Left lung (tissue), 14 donors: ENCODE measurements around the gene CCDC158. TPM values are rescaled to one million over a fixed set of nuclear protein-coding genes. Genes with fewer than 3 reads are reported as not detected.

Experiments
- ATAC-seq: fragments of 200-7000 bp; cut with Tn5 transposase; one replicate; pipeline ENCODE4 v1.9.1; 2020; ENCODE audit warnings: moderate library complexity
- DNase-seq, 4 donors: peaks; one replicate each; pipeline ENCODE4 v3.0.0-alpha.2; 2013 to 2020
- H3K27ac ChIP-seq, 2 donors: fragments of 200-600 bp; sonication (generic) in 1 of 2; one replicate each; pipeline versions ENCODE4 v1.5.0 to v1.8.0; 2020 to 2021
- H3K27me3 ChIP-seq, 2 donors: fragments of 200-600 bp; sonication (generic) in 1 of 2; one replicate each; pipeline versions ENCODE4 v1.5.0 to v1.8.0; 2020 to 2021
- H3K36me3 ChIP-seq, 2 donors: fragments of 200-600 bp; sonication (generic) in 1 of 2; one replicate each; pipeline versions ENCODE4 v1.5.0 to v1.8.0; 2020 to 2021
- H3K4me1 ChIP-seq, 2 donors: fragments of 200-600 bp; one replicate each; pipeline ENCODE4 v1.8.0; 2021
- H3K4me3 ChIP-seq, 2 donors: fragments of 200-600 bp; sonication (generic) in 1 of 2; one replicate each; pipeline versions ENCODE4 v1.5.0 to v1.8.0; 2020 to 2021; ENCODE audit warnings: mild to moderate bottlenecking in 1 of 2
- H3K9me3 ChIP-seq, 2 donors: fragments of 200-600 bp; sonication (generic) in 1 of 2; one replicate each; pipeline versions ENCODE4 v1.5.0 to v1.8.0; 2020 to 2021
- intact Hi-C, 2 donors: fragments of 100-400 bp; cut with DNase I; formaldehyde crosslinking; loops; one replicate each; pipeline versions ENCODE4 v1.11.2 to v1.14.2; 2022
- long read RNA-seq, 12 donors: library from polyadenylated mRNA in 2 of 12; unstranded in 2 of 12; transcript quantifications; one replicate each; pipeline ENCODE4 v2.0.0 and lab custom pipeline, GENCODE V29; 2019 to 2026
- polyA plus RNA-seq, 6 donors: library from polyadenylated mRNA; unstranded; fragments of 120-200 nt; gene quantifications; one replicate each; pipeline ENCODE4 v1.2.1, GENCODE V29; 2013; ENCODE audit not compliant: insufficient read length in 6 of 6
- total RNA-seq, 2 donors: library from RNA; stranded (reverse); fragmentation: NEBNext Ultra II Directional; extraction: Animal tissue kit (Norgen Biotek cat#: 25700); gene quantifications; one replicate each; pipeline ENCODE4 v1.2.1, GENCODE V29; 2021
- TF ChIP-seq, protein P1 (sequence below), 2 donors: fragments of 200-600 bp; sonication (generic) in 1 of 2; IDR thresholded peaks; one replicate each; pipeline versions ENCODE4 v1.5.0 to v1.8.0; 2021; ENCODE audit warnings: antibody characterized with exemption in 2 of 2
- donor health status: DM: no; HTN: yes; CAD: no.
- donor health status: DM: no; HTN: no; CAD: no.

Gene CCDC158
- total RNA-seq, result under 1 TPM; 0.47 to 0.61 TPM
- 1 to 10 TPM in 1 of 6 donors, under 1 TPM in 5; 0.82 to 1.6 (median 0.88) TPM for polyA plus RNA-seq
- long read RNA-seq, donor 1, result 0 reads
- long read RNA-seq, donor 2, result 0 reads
- long read RNA-seq, donor 3, result 0 reads
- long read RNA-seq, donor 4, result 0 reads
- long read RNA-seq, donor 5, result 0 reads
- long read RNA-seq, donor 6, result 0 reads
- long read RNA-seq, donor 7, result 0 reads
- long read RNA-seq, donor 8, result 0 reads
- long read RNA-seq, donor 9, result 0 reads
- long read RNA-seq, donor 10, partial matches to known transcripts, result 0 of 1 reads
- long read RNA-seq, donor 10, other reads (novel, unspliced or antisense), result 1 of 1 reads
- long read RNA-seq, donor 11, result 0 reads
- long read RNA-seq, donor 12, result 0 reads

DNA sequence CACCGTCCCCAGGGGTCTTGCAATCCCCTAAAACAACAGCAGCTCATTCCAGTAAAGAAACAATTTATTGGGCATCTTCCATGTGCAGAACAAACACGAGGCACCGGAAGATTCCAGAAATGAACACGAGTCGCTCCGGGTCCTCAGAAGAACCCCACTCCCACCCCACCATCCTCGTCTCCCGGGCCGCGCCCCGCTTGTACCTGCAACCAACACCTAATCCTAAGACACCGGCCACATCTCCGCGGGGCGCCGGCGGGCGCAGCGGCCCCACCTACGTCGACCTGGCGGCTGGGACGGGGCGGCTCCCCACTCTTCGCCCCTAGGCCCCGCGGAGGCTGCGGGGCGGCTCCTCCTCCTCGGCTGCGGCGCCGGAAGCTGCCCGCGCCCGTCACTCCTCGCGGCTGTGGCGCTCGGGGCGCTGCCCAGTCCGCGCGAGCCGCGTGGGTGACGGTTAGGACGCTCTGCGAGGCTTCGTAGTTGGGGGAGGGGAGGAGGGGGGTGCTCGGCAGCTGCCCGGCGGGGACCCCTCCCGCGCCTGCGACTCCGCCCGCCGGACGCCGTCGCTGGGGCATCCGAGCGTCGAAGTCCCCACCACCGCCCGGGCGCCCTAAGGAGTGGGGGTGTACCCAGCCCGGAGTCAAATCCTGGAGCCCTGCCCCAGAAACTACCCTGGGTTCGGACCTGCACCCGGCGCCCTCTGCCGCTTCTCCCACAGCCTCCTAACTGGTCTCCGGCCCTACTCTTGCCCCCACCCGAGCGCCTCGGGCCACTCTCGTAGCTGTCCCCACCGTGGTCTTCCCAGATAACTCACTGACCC is at the start of gene CCDC158:
TSS of gene CCDC158 (minus strand) at position 380 of the 820 bp plus-strand sequence. CDS start 17,934 bp downstream, outside the sequence.
- H3K4me3 ChIP-seq, result peak within 1 kb of the TSS; percentile 38 to 44
- H3K4me1 ChIP-seq, result peaks cover 0 to 10% of the 10 kb centered on the region in 2 donors
- no peak within 1 kb of the TSS for H3K27ac ChIP-seq
- ATAC-seq (peak; percentile 88), DNase-seq (peak in 2 of 4 donors; percentile 60 to 86)
- no peaks in the 10 kb centered on the region for H3K9me3 ChIP-seq
- H3K27me3 ChIP-seq, result peaks cover 0 to 25% of the 10 kb centered on the region in 2 donors
- TF ChIP-seq, protein P1, sequence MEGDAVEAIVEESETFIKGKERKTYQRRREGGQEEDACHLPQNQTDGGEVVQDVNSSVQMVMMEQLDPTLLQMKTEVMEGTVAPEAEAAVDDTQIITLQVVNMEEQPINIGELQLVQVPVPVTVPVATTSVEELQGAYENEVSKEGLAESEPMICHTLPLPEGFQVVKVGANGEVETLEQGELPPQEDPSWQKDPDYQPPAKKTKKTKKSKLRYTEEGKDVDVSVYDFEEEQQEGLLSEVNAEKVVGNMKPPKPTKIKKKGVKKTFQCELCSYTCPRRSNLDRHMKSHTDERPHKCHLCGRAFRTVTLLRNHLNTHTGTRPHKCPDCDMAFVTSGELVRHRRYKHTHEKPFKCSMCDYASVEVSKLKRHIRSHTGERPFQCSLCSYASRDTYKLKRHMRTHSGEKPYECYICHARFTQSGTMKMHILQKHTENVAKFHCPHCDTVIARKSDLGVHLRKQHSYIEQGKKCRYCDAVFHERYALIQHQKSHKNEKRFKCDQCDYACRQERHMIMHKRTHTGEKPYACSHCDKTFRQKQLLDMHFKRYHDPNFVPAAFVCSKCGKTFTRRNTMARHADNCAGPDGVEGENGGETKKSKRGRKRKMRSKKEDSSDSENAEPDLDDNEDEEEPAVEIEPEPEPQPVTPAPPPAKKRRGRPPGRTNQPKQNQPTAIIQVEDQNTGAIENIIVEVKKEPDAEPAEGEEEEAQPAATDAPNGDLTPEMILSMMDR (IDR thresholded peaks at IDR 0.05), result no peak
- intact Hi-C loops, result no loop called here
- no peaks in the 10 kb centered on the region for H3K36me3 ChIP-seq

DNA sequence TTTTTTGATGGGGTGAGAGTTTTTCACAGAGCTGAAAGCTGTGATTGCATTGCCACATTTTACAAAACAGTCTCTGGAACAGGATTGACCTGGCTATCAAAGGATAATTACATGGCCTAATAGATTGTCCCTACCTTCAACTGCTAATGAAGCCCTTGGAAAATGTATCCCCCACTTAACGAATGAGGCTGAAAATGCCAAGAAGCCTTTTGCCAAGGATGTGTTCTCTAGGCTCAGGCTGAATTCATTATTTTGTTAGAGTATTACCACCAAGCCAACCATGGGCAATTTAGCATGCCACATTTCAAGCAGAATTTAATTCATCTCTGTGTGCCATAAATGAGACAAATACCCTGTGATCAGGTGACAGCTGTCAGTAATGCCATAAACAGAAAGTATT is 49.6 kb upstream of the CCDC158 start:
- H3K4me1 ChIP-seq, result no peaks in the 10 kb centered on the region
- H3K36me3 ChIP-seq, result no peaks in the 10 kb centered on the region
- no peaks in the 10 kb centered on the region for H3K9me3 ChIP-seq
- no peak overlapping the region for H3K27ac ChIP-seq
- no peaks in the 10 kb centered on the region for H3K27me3 ChIP-seq
- ATAC-seq, result no peak
- no peak overlapping the region for H3K4me3 ChIP-seq
- intact Hi-C loops, result no loop called here
- DNase-seq, result no peak
- TF ChIP-seq, protein P1 (IDR thresholded peaks at IDR 0.05), result no peak

DNA sequence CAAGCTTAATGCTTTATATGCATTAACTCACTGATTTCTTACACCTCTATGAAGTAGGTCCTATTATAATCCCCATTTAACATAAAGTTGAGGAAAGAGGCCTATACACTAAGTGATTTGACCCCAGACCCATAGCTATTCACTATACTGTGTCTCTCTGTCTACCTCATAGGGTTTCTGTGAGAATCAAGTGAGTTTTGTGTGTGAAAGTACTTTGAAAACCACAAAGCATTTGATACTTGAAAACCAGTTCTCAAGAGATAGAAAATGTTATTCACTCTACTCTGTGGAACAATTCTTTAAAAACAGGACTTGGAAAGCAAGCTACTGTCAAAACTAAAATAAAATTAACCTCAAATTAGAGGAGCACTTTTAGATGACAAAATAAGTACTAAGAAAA is 49.1 kb upstream of the CCDC158 start:
- Histone ChIP-seq H3K9me3 (no peaks in the 10 kb centered on the region), H3K27me3 (no peaks in the 10 kb centered on the region), H3K4me3 (no peak overlapping the region), H3K27ac (no peak overlapping the region), H3K36me3 (no peaks in the 10 kb centered on the region), H3K4me1 (no peaks in the 10 kb centered on the region)
- intact Hi-C loops, result no loop called here
- ATAC-seq, result peak; percentile 74
- no peak for DNase-seq
- TF ChIP-seq, protein P1 (IDR thresholded peaks at IDR 0.05), result no peak

DNA sequence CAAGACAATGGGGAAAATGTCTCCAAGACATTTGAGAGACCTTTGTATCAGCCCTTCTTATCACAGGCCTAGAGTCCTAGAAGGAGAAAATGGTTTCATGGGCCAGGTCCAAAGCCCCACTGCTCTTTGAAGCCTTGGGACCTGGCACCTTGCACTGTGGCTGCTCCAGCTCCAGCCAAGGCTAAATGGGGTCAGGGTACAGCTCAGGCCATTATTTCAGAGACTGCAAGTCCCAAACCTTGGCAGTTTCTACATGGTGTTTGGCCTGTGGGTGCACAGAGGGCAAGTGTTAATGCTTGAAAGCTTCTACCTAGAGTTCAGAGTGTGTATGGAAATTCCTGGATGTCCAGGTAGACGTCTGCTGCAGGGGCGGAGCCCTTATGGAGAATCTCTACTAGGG is 42.6 kb upstream of the CCDC158 start:
- Histone ChIP-seq H3K27me3 (no peaks in the 10 kb centered on the region), H3K4me1 (no peaks in the 10 kb centered on the region), H3K4me3 (no peak overlapping the region), H3K27ac (no peak overlapping the region), H3K36me3 (no peaks in the 10 kb centered on the region), H3K9me3 (peaks cover 0 to 15% of the 10 kb centered on the region in 2 donors)
- intact Hi-C loops, result no loop called here
- TF ChIP-seq, protein P1 (IDR thresholded peaks at IDR 0.05), result no peak
- DNase-seq (no peak), ATAC-seq (no peak)

DNA sequence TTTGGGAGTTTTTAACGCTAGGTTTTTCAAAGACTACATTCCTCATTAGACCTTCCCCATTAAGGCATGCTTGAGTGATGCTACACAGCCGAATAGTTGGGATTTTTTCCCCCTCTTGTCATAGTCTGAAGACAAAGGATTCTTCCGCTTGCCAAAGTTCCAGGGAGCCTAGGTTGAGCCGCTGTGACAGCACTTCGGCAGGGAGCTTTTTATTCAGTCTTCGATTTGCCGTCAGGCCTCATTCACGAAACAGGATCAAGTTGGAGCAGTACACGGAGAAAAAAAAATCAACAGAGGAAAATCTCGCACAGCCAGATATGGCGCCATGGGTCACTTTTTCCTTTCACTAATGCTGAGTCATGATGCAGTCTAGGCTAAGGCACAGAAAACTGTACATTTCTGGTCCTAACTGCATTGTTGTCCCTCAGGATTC is 38.4 kb upstream of the CCDC158 start:
- ATAC-seq, result peak; percentile 68

More for the DNA sequence above, 38.4 kb upstream of the CCDC158 start:
- Histone ChIP-seq H3K9me3 (peaks cover 0 to 15% of the 10 kb centered on the region in 2 donors), H3K4me3 (no peak overlapping the region), H3K27me3 (no peaks in the 10 kb centered on the region), H3K36me3 (no peaks in the 10 kb centered on the region), H3K27ac (peak overlapping the region; percentile 8 to 20), H3K4me1 (no peaks in the 10 kb centered on the region)
- intact Hi-C loops, result no loop called here
- no peak for DNase-seq
- TF ChIP-seq, protein P1 (IDR thresholded peaks at IDR 0.05), result no peak
